GM10847 (cell line): Measurements from ENCODE around the gene PAPPA2.

Experiments
- POLR2A ChIP-seq: IDR thresholded peaks from 2 replicates; pipeline ENCODE4 v1.6.1; 2011; ENCODE audit not compliant: insufficient read length; ENCODE audit errors: extremely low read depth

Gene PAPPA2

DNA sequence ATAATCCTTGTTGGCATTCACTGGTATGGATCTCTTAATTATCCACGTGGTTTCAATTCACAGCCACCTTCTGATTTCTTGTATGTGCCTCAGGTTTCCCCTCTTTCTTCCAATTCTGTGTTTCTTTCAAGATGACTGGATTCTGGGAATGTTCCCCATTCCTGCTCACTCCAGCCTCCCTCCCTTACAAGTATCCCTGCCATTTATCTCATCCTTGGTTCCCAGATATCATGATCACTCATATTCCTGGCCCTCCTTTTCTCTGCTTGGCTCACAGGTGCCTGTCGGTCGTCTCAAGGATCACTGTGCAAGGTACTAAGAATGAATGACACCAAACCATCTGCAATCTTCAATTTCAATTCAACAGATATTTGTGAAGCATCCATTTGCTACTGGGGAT, 422.4 kb downstream of the PAPPA2 start:
- TF ChIP-seq POLR2A = no peak

DNA sequence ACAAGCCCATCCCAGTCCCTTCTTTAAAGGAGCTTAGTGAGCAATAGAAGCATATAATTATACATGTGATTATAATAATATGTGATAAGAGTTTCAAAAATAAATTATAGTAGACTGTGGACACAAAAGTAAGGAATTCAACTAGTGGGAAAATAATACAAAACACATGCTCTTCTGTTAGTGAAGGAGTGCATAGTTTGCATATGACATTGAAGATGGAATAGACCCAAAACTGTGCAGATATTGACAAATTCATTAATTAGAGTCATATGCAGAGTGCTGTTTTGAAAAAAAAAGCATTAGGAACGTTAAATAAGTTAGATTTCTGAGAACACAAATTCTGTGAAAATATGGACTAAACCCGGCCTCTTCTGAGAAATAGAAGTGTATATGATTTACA, 422.8 kb downstream of the PAPPA2 start:
- no peak for TF ChIP-seq POLR2A

DNA sequence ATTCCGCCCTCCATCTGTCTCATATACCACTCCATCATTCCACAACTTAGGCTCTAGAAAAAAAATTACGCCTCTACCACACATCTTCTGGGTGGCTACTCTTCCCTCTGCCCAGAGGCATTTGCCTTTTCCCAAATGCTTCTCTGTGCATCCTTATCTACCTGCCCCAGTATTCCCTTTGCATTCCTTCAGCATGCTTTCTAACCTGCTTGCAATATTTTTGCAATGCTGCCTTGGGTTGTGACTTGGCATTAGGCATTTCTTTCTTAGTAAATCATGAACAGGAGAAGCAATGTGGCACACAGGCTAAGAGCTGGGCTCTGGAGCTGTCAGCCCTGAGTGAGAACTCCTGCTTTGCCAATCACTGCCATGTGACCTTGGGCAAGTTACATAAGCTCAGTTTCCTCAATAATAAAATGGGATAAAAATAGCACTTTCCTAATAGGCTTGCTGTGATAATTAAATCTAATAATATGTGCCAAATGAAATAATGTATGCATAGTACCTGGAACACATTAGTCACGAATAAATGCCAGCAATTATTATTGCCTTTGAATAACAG, 425.6 kb downstream of the PAPPA2 start:
- no peak for TF ChIP-seq POLR2A

DNA sequence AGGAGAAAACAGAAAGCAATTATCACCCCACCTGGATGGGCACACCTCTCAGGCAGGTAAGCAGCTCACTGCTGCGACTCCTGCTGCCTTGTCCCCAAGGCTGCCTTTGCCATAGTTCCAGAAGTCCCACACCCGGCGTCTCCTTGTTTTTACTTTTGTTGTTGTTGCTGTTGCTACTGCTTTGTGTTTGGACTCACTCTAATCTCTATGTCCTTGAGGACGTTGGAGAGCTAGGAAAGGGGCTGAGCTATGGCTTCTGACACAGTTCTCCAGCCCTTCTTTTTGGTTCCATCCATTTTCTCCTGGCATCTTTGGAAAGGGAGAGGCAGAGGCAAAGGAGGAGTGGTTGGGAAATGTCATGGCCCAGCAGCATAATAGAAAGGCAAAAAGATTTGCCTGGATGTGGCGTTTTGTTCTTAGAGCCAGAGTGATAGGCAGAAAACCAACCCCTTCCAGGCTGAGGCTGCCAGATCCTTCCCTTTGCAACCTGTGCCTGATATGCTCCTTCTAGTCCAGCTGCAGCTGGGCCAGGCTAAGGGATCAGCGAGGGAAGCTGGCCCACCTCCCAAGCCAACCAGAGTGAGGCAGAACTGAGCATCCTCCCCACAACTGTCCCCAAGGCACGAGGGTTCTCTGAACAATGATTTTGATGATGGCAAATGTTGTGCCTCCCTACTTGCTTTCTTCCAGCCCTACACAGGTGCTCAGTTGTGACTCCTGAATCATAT, 430.8 kb downstream of the PAPPA2 start:
- no peak for TF ChIP-seq POLR2A

- TF ChIP-seq POLR2A = no peak
These were observed 431.5 kb downstream of the PAPPA2 start for GRCh38 chr1:176894450-176894849.
